ENCODE data around the gene LRCH4.
A peak's percentile ranks its signal among the peaks of the same experiment; 100 is the strongest.
"Not testable (repeated sequence)": the region's sequence is repeated elsewhere in the genome, so short reads cannot be mapped to it uniquely, and the experiment has no call there.

The LRCH4 gene

GRCh38 chr7:100563809-100564400, 22.0 kb downstream of the LRCH4 start:
- TF ChIP-seq GATA1 (IDR thresholded peaks at IDR 0.05; ENCODE audit: low read depth, low read length) (no peak), POLR2A (IDR thresholded peaks at IDR 0.05; ENCODE audit: low read length) (no peak)
- peak; percentile 80 to 88 for DNase-seq

- TF ChIP-seq GATA1 (IDR thresholded peaks at IDR 0.05; ENCODE audit: low read depth, low read length): no peak
- TF ChIP-seq POLR2A (IDR thresholded peaks at IDR 0.05; ENCODE audit: low read length): no peak
- no peak for DNase-seq
These were observed 22.8 kb downstream of the LRCH4 start for GRCh38 chr7:100563100-100563564.

GRCh38 chr7:100562195-100563099, 23.5 kb downstream of the LRCH4 start:
- no peak for TF ChIP-seq GATA1 (IDR thresholded peaks at IDR 0.05; ENCODE audit: low read depth, low read length)
- no peak for TF ChIP-seq POLR2A (IDR thresholded peaks at IDR 0.05; ENCODE audit: low read length)
- DNase-seq: no peak

GRCh38 chr7:100561491-100562194, 24.3 kb downstream of the LRCH4 start:
- no peak for TF ChIP-seq POLR2A (IDR thresholded peaks at IDR 0.05; ENCODE audit: low read length)
- TF ChIP-seq GATA1 (IDR thresholded peaks at IDR 0.05; ENCODE audit: low read depth, low read length): no peak
- no peak for DNase-seq

GRCh38 chr7:100559127-100559526, 26.8 kb downstream of the LRCH4 start:
- DNase-seq: no peak
- TF ChIP-seq GATA1 (IDR thresholded peaks at IDR 0.05; ENCODE audit: low read depth, low read length) (no peak), POLR2A (IDR thresholded peaks at IDR 0.05; ENCODE audit: low read length) (no peak)

- TF ChIP-seq POLR2A (IDR thresholded peaks at IDR 0.05; ENCODE audit: low read length) (peak; percentile 61), GATA1 (IDR thresholded peaks at IDR 0.05; ENCODE audit: low read depth, low read length) (no peak)
- DNase-seq: peak; percentile 82 to 84
These were observed 29.4 kb downstream of the LRCH4 start for GRCh38 chr7:100556541-100556940.

- no peak for TF ChIP-seq POLR2A (IDR thresholded peaks at IDR 0.05; ENCODE audit: low read length)
- no peak for TF ChIP-seq GATA1 (IDR thresholded peaks at IDR 0.05; ENCODE audit: low read depth, low read length)
- DNase-seq: no peak
These were observed 30.2 kb downstream of the LRCH4 start for GRCh38 chr7:100555701-100556100.

- TF ChIP-seq GATA1 (IDR thresholded peaks at IDR 0.05; ENCODE audit: low read depth, low read length) (no peak), POLR2A (IDR thresholded peaks at IDR 0.05; ENCODE audit: low read length) (no peak)
- no peak for DNase-seq
These were observed 32.9 kb downstream of the LRCH4 start for GRCh38 chr7:100553032-100553431.

- TF ChIP-seq GATA1 (IDR thresholded peaks at IDR 0.05; ENCODE audit: low read depth, low read length) (no peak), POLR2A (IDR thresholded peaks at IDR 0.05; ENCODE audit: low read length) (no peak)
- DNase-seq: no peak
These were observed 33.4 kb downstream of the LRCH4 start for GRCh38 chr7:100552532-100552931.

GRCh38 chr7:100548446-100548845, 37.5 kb downstream of the LRCH4 start:
- not testable (repeated sequence) for DNase-seq

- no peak for DNase-seq
- TF ChIP-seq POLR2A (IDR thresholded peaks at IDR 0.05; ENCODE audit: low read length): no peak
- no peak for TF ChIP-seq GATA1 (IDR thresholded peaks at IDR 0.05; ENCODE audit: low read depth, low read length)
These were observed 38.1 kb downstream of the LRCH4 start for GRCh38 chr7:100547872-100548271.

- DNase-seq: no peak
- no peak for TF ChIP-seq POLR2A (IDR thresholded peaks at IDR 0.05; ENCODE audit: low read length)
- TF ChIP-seq GATA1 (IDR thresholded peaks at IDR 0.05; ENCODE audit: low read depth, low read length): no peak
These were observed 38.8 kb downstream of the LRCH4 start for GRCh38 chr7:100546926-100547800.

- no peak for TF ChIP-seq GATA1 (IDR thresholded peaks at IDR 0.05; ENCODE audit: low read depth, low read length)
- DNase-seq: no peak
These were observed 39.6 kb downstream of the LRCH4 start for GRCh38 chr7:100546129-100546925.
